Stomach (tissue), 19 donors: ENCODE results near the gene GLRA2. TPM values are rescaled to one million over a fixed set of nuclear protein-coding genes. Genes with fewer than 3 reads are reported as not detected.

Experiments
- DNase-seq, 2 donors: peaks; one replicate each; pipeline versions ENCODE4 v3.0.0 to v3.0.0-alpha.2; 2013 to 2019
- H3K27ac ChIP-seq, 5 donors: fragments of 200-600 bp in 4 of 5; sonication (generic) in 4 of 5; one replicate each; pipeline ENCODE4 v1.5.1; 2013 to 2019; ENCODE audit warnings: mild to moderate bottlenecking in 1 of 5, moderate library complexity in 1 of 5
- H3K27me3 ChIP-seq, 3 donors: fragments of 200-600 bp; sonication (generic); one replicate each; pipeline ENCODE4 v1.5.1; 2017 to 2019; ENCODE audit warnings: mixed run types in 1 of 3
- H3K36me3 ChIP-seq, 4 donors: fragments of 200-600 bp; sonication (generic); 1 replicate in 3 of 4; 2 replicates in 1 of 4; pipeline ENCODE4 v1.5.1; 2016 to 2019
- H3K4me1 ChIP-seq, 4 donors: fragments of 200-600 bp; sonication (generic); one replicate each; pipeline ENCODE4 v1.5.1; 2016 to 2019
- H3K4me3 ChIP-seq, 4 donors: fragments of 200-600 bp; sonication (generic) in 3 of 4; one replicate each; pipeline ENCODE4 v1.5.1; 2016 to 2019; ENCODE audit warnings: mild to moderate bottlenecking in 1 of 4
- H3K9me3 ChIP-seq, 4 donors: fragments of 200-600 bp; sonication (generic); one replicate each; pipeline ENCODE4 v1.5.1; 2016 to 2019
- EP300 ChIP-seq: sonication (generic); formaldehyde crosslinking; IDR thresholded peaks from one replicate; pipeline ENCODE4 v1.6.1; 2017; ENCODE audit warnings: antibody characterized with exemption
- POLR2A ChIP-seq, 4 donors: fragments of 450-650 bp; IDR thresholded peaks; one replicate each; pipeline ENCODE4 v1.6.1; 2016; ENCODE audit warnings: antibody characterized with exemption in 4 of 4, control low read depth in 2 of 4, mild to moderate bottlenecking in 1 of 4, moderate library complexity in 1 of 4
- POLR2AphosphoS5 ChIP-seq, 3 donors: sonication (generic); formaldehyde crosslinking; IDR thresholded peaks; one replicate each; pipeline ENCODE4 v1.6.1; 2016; ENCODE audit warnings: antibody characterized with exemption in 3 of 3
- WGBS, 5 donors: extraction: QIAGEN DNeasy Blood & Tissue Kit in 3 of 5; methylation state at CpG; one replicate each; pipeline versions ENCODE4 v1.1.5 to v1.1.7; 2013 to 2018; 5-methylcytosine and 5-hydroxymethylcytosine counted together
- intact Hi-C: fragments of 100-400 bp; cut with DNase I; formaldehyde crosslinking; loops from one replicate; pipeline ENCODE4 v1.15.1; 2023; ENCODE audit warnings: low total_unique reads
- long read RNA-seq, 10 donors: transcript quantifications; one replicate each; lab custom pipeline, GENCODE V29; 2026
- polyA plus RNA-seq, 3 donors: library from polyadenylated mRNA; stranded (reverse); fragments of 200-250 nt; gene quantifications; one replicate each; pipeline ENCODE4 v1.2.3, GENCODE V29; 2013
- total RNA-seq, 5 donors: library from RNA; depleted of rRNA; stranded (reverse); fragments of >200 nt; gene quantifications; one replicate each; pipeline versions ENCODE4 v1.1.0 to v1.2.3, GENCODE V29; 2014 to 2016
- TF ChIP-seq, protein P1 (sequence below), 7 experiments: fragments of 450-650 bp in 4 of 7; fragments of 200-600 bp in 3 of 7; sonication (generic) in 3 of 7; IDR thresholded peaks; one replicate each; pipeline ENCODE4 v1.5.1; 2016 to 2019; ENCODE audit warnings: antibody characterized with exemption in 7 of 7, control low read depth in 2 of 7, mild to moderate bottlenecking in 1 of 7
- donor health status: healthy with polysubstance abuse.
- donor health status: Bipolar disorder and iron deficiency.
- donor health status: healthy.

GLRA2 gene
- total RNA-seq (1 to 10 TPM in 1 of 5 donors, not detected in 4; 2.6 TPM), polyA plus RNA-seq (not detected)
- long read RNA-seq, donor 1, partial matches to known transcripts: 0 of 1 reads
- long read RNA-seq, donor 1, other reads (novel, unspliced or antisense): 0 of 1 reads
- long read RNA-seq, donor 2: 0 reads
- long read RNA-seq, donor 3: 0 reads
- long read RNA-seq, donor 4: 0 reads
- long read RNA-seq, donor 5: 0 reads
- long read RNA-seq, donor 6, partial matches to known transcripts: 0 of 1 reads
- long read RNA-seq, donor 6, other reads (novel, unspliced or antisense): 0 of 1 reads
- long read RNA-seq, donor 7, partial matches to known transcripts: 0 of 1 reads
- long read RNA-seq, donor 7, other reads (novel, unspliced or antisense): 0 of 1 reads
- long read RNA-seq, donor 8: 0 reads
- long read RNA-seq, donor 9: 0 reads
- long read RNA-seq, donor 10: 0 reads

DNA sequence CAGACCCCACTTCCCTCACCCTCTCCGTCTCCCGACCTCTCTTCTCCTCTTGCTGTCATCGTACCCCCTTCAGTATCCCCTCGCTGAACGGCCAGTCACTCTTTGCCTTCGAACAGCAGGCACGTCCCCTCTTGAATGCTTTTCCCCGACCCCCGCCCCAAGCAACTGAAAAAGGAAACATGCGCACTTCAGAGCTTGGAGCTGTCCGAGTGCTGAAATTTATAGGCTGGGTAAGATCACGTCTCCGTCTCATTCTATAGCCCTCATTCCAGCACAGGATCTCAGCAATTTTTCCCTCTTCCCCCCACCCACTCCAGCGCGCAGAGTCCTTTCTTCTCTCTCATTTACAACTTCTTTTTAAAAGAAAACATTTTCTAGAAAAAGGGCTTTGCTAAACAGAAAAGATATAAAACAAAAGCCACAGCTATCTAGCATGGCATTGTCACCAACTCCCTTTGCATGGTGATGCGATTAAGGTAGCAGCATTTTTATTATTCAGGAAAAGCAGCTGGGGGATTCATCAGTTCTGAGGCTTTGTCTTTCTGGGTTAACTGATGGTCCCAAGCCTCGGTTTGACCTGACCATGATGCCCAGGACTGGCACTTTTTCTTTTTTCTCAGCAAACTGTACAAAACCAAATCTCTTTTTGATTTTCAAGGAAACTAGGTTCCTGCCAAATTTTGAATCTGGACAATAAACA is at the start of gene GLRA2:
Gene GLRA2, plus strand, starts transcription at position 247 of the 700 bp plus-strand sequence. CDS start 522 bp downstream, outside the sequence.
- intact Hi-C loops: no loop called here
- Histone ChIP-seq H3K36me3 (no peaks in the 10 kb centered on the region), H3K4me1 (peaks cover 0 to 10% (median 3%) of the 10 kb centered on the region in 4 donors), H3K4me3 (no peak within 1 kb of the TSS), H3K27me3 (peaks cover 0 to 5% (median 0%) of the 10 kb centered on the region in 3 donors), H3K27ac (no peak within 1 kb of the TSS), H3K9me3 (no peaks in the 10 kb centered on the region)
- DNase-seq: peak in 1 of 2 donors; percentile 76
- 6 to 19% (median 9%) methylated on average over 17 of the region's 17 CpGs for WGBS, 5 donors
- no peak for TF ChIP-seq POLR2A (IDR thresholded peaks at IDR 0.05)
- TF ChIP-seq, protein P1, sequence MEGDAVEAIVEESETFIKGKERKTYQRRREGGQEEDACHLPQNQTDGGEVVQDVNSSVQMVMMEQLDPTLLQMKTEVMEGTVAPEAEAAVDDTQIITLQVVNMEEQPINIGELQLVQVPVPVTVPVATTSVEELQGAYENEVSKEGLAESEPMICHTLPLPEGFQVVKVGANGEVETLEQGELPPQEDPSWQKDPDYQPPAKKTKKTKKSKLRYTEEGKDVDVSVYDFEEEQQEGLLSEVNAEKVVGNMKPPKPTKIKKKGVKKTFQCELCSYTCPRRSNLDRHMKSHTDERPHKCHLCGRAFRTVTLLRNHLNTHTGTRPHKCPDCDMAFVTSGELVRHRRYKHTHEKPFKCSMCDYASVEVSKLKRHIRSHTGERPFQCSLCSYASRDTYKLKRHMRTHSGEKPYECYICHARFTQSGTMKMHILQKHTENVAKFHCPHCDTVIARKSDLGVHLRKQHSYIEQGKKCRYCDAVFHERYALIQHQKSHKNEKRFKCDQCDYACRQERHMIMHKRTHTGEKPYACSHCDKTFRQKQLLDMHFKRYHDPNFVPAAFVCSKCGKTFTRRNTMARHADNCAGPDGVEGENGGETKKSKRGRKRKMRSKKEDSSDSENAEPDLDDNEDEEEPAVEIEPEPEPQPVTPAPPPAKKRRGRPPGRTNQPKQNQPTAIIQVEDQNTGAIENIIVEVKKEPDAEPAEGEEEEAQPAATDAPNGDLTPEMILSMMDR (IDR thresholded peaks at IDR 0.05): no peak
- TF ChIP-seq POLR2AphosphoS5 (IDR thresholded peaks at IDR 0.05): no peak
- no peak for TF ChIP-seq EP300

DNA sequence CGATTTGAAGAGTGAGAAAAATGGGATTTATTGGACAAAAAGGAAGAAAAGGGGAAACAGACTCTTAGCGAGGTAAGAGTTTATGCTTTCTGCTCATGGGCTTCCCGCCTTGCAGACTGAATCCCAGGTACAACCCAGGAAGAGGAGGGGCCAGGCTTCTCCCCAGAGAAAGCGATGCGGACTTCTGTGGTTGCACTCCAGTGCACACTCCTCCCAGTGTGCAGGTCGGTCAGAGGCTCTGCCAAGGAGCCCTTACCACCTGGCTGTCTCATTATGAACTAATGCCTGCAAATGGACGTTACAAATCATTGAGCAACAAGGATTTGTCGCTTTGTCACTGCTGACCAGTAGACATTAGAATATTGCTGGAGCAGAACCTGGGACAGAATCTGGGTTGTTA is 39.9 kb upstream of the GLRA2 start:
- no peak overlapping the region for H3K4me3 ChIP-seq
- H3K27me3 ChIP-seq: no peaks in the 10 kb centered on the region
- H3K27ac ChIP-seq: no peak overlapping the region
- no peak for TF ChIP-seq EP300
- no peak for TF ChIP-seq POLR2AphosphoS5 (IDR thresholded peaks at IDR 0.05)
- TF ChIP-seq, protein P1 (IDR thresholded peaks at IDR 0.05): no peak
- no peak for TF ChIP-seq POLR2A (IDR thresholded peaks at IDR 0.05)
- 52 to 89% (median 82%) methylated on average over 6 to 8 of the region's 8 CpGs for WGBS, 5 donors
- H3K36me3 ChIP-seq: no peaks in the 10 kb centered on the region
- no peaks in the 10 kb centered on the region for H3K9me3 ChIP-seq
- no peak for DNase-seq
- H3K4me1 ChIP-seq: no peaks in the 10 kb centered on the region
- intact Hi-C loops: no loop called here

DNA sequence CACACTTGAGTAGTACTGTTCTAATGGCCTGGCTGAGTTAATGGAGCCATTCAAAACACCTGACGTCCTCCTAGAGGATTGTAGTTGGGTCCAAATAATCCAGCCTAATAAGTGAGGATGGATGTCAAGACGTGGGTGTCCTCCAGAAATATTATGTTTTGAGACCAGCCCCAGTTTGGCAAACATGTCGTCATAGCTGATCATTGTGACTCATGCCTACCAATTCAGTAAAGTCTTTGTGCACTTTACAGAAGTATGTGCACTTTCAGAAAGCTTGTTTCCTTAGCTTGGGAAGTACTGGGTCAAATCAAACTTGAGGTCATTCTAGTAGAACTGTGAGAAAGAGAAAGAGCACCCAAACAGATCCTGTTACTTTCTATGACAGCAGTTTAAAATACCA is 37.6 kb upstream of the GLRA2 start:
- H3K4me1 ChIP-seq: peaks cover 0 to 1% (median 0%) of the 10 kb centered on the region in 4 donors
- 41 to 64% (median 54%) methylated on average over 3 of the region's 3 CpGs for WGBS, 5 donors
- intact Hi-C loops: no loop called here
- H3K4me3 ChIP-seq: no peak overlapping the region
- DNase-seq: no peak
- H3K36me3 ChIP-seq: no peaks in the 10 kb centered on the region
- TF ChIP-seq POLR2AphosphoS5 (IDR thresholded peaks at IDR 0.05) (no peak), POLR2A (IDR thresholded peaks at IDR 0.05) (no peak), EP300 (no peak)
- TF ChIP-seq, protein P1 (IDR thresholded peaks at IDR 0.05): no peak
- no peaks in the 10 kb centered on the region for H3K9me3 ChIP-seq
- H3K27me3 ChIP-seq: no peaks in the 10 kb centered on the region
- no peak overlapping the region for H3K27ac ChIP-seq

DNA sequence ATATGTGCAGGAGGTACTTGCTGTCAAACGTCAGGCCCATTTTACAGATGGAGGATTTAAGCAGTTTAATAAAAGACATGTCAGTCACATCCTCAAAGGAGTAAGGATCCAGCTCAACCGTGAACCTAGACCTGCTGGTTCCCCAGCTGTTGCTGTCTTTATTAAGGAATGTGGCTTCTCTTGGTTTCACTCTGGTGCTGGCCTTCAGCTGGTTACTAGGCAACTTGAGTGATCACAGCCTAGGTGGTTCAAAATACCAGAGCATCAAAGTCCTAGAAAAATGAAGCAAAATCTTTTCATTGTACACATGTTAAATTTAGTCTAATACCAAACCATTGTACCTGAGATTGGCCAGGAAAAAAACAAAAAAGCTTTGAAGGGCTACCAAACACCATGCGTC is 32.7 kb upstream of the GLRA2 start:
- TF ChIP-seq, protein P1 (IDR thresholded peaks at IDR 0.05): no peak
- no peak for TF ChIP-seq POLR2A (IDR thresholded peaks at IDR 0.05)
- no peak for TF ChIP-seq POLR2AphosphoS5 (IDR thresholded peaks at IDR 0.05)
- TF ChIP-seq EP300: no peak
- no peaks in the 10 kb centered on the region for H3K27me3 ChIP-seq
- H3K4me1 ChIP-seq: peaks cover 0 to 15% (median 2%) of the 10 kb centered on the region in 4 donors
- peak overlapping the region in 2 of 4 donors; percentile 9 to 24 for H3K4me3 ChIP-seq
- intact Hi-C loops: no loop called here
- no peak for DNase-seq
- 46 to 62% (median 55%) methylated on average over 3 of the region's 3 CpGs for WGBS, 5 donors
- no peaks in the 10 kb centered on the region for H3K36me3 ChIP-seq
- peak overlapping the region in 3 of 5 donors; percentile 27 to 58 (median 46) for H3K27ac ChIP-seq
- H3K9me3 ChIP-seq: no peaks in the 10 kb centered on the region
